ENCODE measurements around the gene ANKRD63.

Gene ANKRD63

GRCh38 chr15:40293905-40294895 is 11.3 kb upstream of the ANKRD63 start:
- no peak for DNase-seq

GRCh38 chr15:40293006-40293405 is 10.1 kb upstream of the ANKRD63 start:
- DNase-seq = no peak

- no peak for DNase-seq
Observed at GRCh38 chr15:40292246-40292645, 9.4 kb upstream of the ANKRD63 start.

- no peak for DNase-seq
Observed at GRCh38 chr15:40290918-40291574, 8.2 kb upstream of the ANKRD63 start.

GRCh38 chr15:40290545-40290917 is 7.7 kb upstream of the ANKRD63 start:
- no peak for DNase-seq

GRCh38 chr15:40289140-40289775 is 6.4 kb upstream of the ANKRD63 start:
- no peak for DNase-seq

GRCh38 chr15:40287968-40288367 is 5.1 kb upstream of the ANKRD63 start:
- DNase-seq = no peak

- DNase-seq = no peak
Observed at GRCh38 chr15:40287505-40287904, 4.6 kb upstream of the ANKRD63 start.

- DNase-seq = no peak
Observed at GRCh38 chr15:40286794-40287193, 3.9 kb upstream of the ANKRD63 start.

DNA sequence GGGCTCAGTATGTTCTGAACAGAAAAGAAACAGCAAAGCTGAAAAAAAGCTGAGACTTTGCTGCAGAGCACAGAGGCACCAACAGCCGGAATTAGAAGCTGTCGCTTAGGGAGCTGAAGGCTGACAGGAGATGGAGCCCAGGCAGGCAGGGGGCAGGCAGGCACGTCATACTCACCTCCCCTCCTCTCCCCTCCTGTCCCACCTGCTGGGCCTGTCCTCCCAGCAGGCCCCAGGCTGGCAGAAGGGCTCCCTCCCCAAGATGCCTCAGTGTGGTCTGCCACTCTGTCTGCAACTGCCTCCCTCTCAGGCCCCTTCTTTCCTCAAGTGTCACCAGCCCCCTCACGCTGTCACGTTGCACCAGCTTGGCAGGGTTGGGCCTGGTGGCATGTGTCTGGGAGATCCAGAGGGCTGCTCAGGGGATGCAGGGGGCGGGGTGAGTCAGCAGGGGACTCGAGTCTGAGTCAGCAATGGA is 3.2 kb upstream of the ANKRD63 start:
- no peak for DNase-seq

DNA sequence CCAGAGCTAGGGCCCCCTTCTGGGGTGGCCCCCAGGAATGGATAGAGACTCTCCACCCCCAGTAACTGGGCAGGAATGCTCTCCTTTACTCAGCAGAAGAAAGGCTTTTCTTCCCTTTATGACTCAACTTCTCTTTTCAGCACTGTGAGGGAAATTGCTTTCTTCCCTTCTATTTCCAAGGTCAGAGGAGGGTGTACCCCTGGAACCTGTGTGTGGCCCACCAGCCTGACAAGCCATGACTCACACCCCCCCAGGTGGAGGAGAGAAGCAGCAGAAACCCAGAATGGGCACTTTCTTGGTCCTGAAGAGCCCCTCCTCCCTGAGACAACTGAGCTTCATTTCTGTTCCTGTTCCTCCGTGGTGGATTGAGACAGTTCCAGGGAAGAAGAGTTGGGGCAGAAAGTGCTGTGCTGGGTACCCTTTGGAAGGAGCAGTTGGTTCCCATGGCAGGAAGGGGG is 2.7 kb upstream of the ANKRD63 start:
- no peak for DNase-seq

DNA sequence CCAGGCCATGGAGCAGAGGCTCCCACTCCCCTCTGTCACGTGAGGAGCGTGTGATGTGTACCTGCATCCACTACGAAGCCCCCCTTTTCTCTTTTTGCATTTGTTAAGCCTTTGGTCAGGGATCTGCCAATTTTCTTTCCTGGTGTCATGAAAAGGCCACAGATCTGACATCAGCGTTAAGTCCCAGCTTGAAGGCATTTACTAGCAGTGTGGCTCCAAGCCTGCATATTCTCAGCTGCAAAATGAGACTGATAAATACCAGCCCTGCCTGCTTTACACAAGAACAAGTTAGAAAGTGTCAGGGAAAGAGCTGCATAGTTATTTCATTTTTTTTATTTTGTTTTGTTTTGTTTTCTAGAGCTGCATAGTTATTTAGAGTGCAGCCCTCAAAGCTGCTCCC is 2.3 kb upstream of the ANKRD63 start:
- no peak for DNase-seq

GRCh38 chr15:40283615-40284300 is 894 bp upstream of the ANKRD63 start:
- DNase-seq = no peak

GRCh38 chr15:40282147-40282868 is 556 bp downstream of the ANKRD63 start:
- DNase-seq = no peak

DNA sequence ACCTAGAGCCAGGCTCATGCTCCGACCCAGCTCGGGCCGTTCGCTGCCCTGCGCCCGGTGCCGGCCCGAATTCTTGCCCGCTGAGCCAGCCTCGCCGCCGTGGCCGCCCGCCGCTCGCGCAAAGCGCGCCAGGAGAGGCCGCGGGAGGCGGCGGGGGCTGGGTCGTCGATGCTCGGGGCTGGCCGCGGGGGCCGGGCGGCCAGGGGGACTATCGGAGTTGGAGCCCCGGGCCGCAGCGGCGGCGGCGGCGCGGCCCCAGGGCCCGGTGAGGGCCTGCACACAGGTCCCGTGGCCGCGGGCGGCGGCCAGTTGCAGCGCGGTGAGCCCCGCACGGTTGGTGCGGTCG is 1.1 kb downstream of the ANKRD63 start:
- no peak for DNase-seq

DNA sequence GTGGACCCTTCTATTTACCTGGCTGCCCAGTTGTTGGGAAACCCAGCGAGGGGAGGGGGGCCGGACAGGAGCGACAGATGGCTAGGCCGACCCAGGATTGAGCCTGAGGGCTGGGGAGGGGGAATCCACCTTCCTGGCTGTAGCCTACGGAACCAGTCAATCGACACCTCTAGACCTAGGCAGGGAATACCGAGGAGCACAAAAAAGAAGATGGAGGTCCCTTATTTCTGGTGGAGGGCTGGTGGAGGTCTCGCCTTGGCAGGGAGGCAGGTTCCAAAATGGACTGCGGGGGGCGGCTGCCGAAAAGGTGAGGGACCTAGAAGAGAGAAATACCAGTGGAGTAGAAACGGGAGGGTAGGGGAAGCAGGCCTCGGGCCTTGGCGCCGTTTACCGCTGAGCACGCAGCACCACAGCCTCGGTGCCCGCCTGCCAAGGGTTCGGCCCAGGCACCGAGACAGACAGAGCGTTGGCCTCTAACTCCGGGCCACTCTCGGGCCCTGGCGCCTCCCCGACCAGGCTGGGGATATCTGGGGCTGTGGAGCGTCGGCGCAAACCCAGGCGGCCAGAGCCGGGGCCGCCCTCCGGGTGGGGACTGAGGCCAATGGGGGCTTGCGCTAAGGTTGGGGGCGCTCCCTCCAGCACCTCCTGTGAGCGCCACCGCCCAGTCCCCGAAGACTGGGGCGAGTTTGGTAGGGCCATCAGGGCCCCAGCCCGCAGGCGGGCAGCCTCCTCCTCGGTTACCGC is 1.6 kb downstream of the ANKRD63 start:
- no peak for DNase-seq

GRCh38 chr15:40280260-40281056 is 2.4 kb downstream of the ANKRD63 start:
- no peak for DNase-seq

GRCh38 chr15:40279437-40280141 is 3.3 kb downstream of the ANKRD63 start:
- DNase-seq = no peak

- no peak for DNase-seq
Observed at GRCh38 chr15:40278026-40278425, 4.8 kb downstream of the ANKRD63 start.

- no peak for DNase-seq
Observed at GRCh38 chr15:40277471-40277870, 5.4 kb downstream of the ANKRD63 start.
